Measurements from ENCODE around the gene PSMD3.

PSMD3 gene

GRCh38 chr17:40018211-40019121 lies 37.9 kb downstream of the PSMD3 start:
- no peak for DNase-seq (ENCODE audit: low read depth, low spot score)
- no peak overlapping the region for H3K4me3 ChIP-seq (ENCODE audit: low read length)

GRCh38 chr17:40019140-40019991 lies 38.8 kb downstream of the PSMD3 start:
- no peak for DNase-seq (ENCODE audit: low read depth, low spot score)
- no peak overlapping the region for H3K4me3 ChIP-seq (ENCODE audit: low read length)

GRCh38 chr17:40020146-40020545 lies 39.5 kb downstream of the PSMD3 start:
- DNase-seq (ENCODE audit: low read depth, low spot score): no peak
- no peak overlapping the region for H3K4me3 ChIP-seq (ENCODE audit: low read length)

- H3K4me3 ChIP-seq (ENCODE audit: low read length): no peak overlapping the region
- no peak for DNase-seq (ENCODE audit: low read depth, low spot score)
Measured at GRCh38 chr17:40021451-40021971, 40.9 kb downstream of the PSMD3 start.

GRCh38 chr17:40022497-40022896 lies 41.9 kb downstream of the PSMD3 start:
- DNase-seq (ENCODE audit: low read depth, low spot score): no peak
- H3K4me3 ChIP-seq (ENCODE audit: low read length): no peak overlapping the region

GRCh38 chr17:40022961-40023541 lies 42.4 kb downstream of the PSMD3 start:
- no peak overlapping the region for H3K4me3 ChIP-seq (ENCODE audit: low read length)
- no peak for DNase-seq (ENCODE audit: low read depth, low spot score)

GRCh38 chr17:40023590-40024292 lies 43.1 kb downstream of the PSMD3 start:
- no peak for DNase-seq (ENCODE audit: low read depth, low spot score)

GRCh38 chr17:40024901-40025300 lies 44.3 kb downstream of the PSMD3 start:
- no peak for DNase-seq (ENCODE audit: low read depth, low spot score)
- H3K4me3 ChIP-seq (ENCODE audit: low read length): no peak overlapping the region

More at GRCh38 chr17:40023590-40024292, 43.1 kb downstream of the PSMD3 start:
- no peak overlapping the region for H3K4me3 ChIP-seq (ENCODE audit: low read length)

GRCh38 chr17:40025559-40025958 lies 45.0 kb downstream of the PSMD3 start:
- DNase-seq (ENCODE audit: low read depth, low spot score): no peak
- H3K4me3 ChIP-seq (ENCODE audit: low read length): no peak overlapping the region

- DNase-seq (ENCODE audit: low read depth, low spot score): peak; percentile 79
Measured at GRCh38 chr17:40025991-40026815, 45.6 kb downstream of the PSMD3 start.

GRCh38 chr17:40026816-40027613 lies 46.4 kb downstream of the PSMD3 start:
- DNase-seq (ENCODE audit: low read depth, low spot score): peak; percentile 48
- no peak overlapping the region for H3K4me3 ChIP-seq (ENCODE audit: low read length)

More at GRCh38 chr17:40025991-40026815, 45.6 kb downstream of the PSMD3 start:
- H3K4me3 ChIP-seq (ENCODE audit: low read length): no peak overlapping the region

GRCh38 chr17:40027614-40028012 lies 47.0 kb downstream of the PSMD3 start:
- no peak overlapping the region for H3K4me3 ChIP-seq (ENCODE audit: low read length)
- no peak for DNase-seq (ENCODE audit: low read depth, low spot score)

- H3K4me3 ChIP-seq (ENCODE audit: low read length): no peak overlapping the region
Measured at GRCh38 chr17:40028595-40028994, 48.0 kb downstream of the PSMD3 start.

GRCh38 chr17:40031706-40032105 lies 51.1 kb downstream of the PSMD3 start:
- no peak for DNase-seq (ENCODE audit: low read depth, low spot score)
- no peak overlapping the region for H3K4me3 ChIP-seq (ENCODE audit: low read length)

More at GRCh38 chr17:40028595-40028994, 48.0 kb downstream of the PSMD3 start:
- no peak for DNase-seq (ENCODE audit: low read depth, low spot score)

- no peak overlapping the region for H3K4me3 ChIP-seq (ENCODE audit: low read length)
- no peak for DNase-seq (ENCODE audit: low read depth, low spot score)
Measured at GRCh38 chr17:40032322-40033320, 52.0 kb downstream of the PSMD3 start.

GRCh38 chr17:40033339-40033738 lies 52.7 kb downstream of the PSMD3 start:
- no peak for DNase-seq (ENCODE audit: low read depth, low spot score)
- no peak overlapping the region for H3K4me3 ChIP-seq (ENCODE audit: low read length)
